Transverse colon (tissue), 4 donors: ENCODE measurements around the gene CLDN11.

Experiments used
- EP300 ChIP-seq: sonication (generic); formaldehyde crosslinking; IDR thresholded peaks from one replicate; pipeline ENCODE4 v1.6.1; 2017; ENCODE audit warnings: antibody characterized with exemption, low read depth
- POLR2A ChIP-seq: fragments of 450-650 bp; IDR thresholded peaks from one replicate; pipeline ENCODE4 v1.6.1; 2016; ENCODE audit warnings: antibody characterized with exemption, mild to moderate bottlenecking, moderate library complexity
- POLR2AphosphoS5 ChIP-seq, 3 donors: sonication (generic); formaldehyde crosslinking; IDR thresholded peaks; one replicate each; pipeline ENCODE4 v1.6.1; 2016; ENCODE audit warnings: antibody characterized with exemption in 3 of 3
- TF ChIP-seq, protein P1 (sequence below), 5 experiments: fragments of 200-600 bp in 3 of 5; fragments of 450-650 bp in 2 of 5; sonication (generic) in 3 of 5; IDR thresholded peaks; 1 replicate in 2 of 5; 2 replicates in 3 of 5; pipeline ENCODE4 v1.5.1; 2016 to 2017; ENCODE audit warnings: antibody characterized with exemption in 5 of 5, inconsistent platforms in 3 of 5, mild to moderate bottlenecking in 2 of 5, moderate library complexity in 1 of 5

DNA sequence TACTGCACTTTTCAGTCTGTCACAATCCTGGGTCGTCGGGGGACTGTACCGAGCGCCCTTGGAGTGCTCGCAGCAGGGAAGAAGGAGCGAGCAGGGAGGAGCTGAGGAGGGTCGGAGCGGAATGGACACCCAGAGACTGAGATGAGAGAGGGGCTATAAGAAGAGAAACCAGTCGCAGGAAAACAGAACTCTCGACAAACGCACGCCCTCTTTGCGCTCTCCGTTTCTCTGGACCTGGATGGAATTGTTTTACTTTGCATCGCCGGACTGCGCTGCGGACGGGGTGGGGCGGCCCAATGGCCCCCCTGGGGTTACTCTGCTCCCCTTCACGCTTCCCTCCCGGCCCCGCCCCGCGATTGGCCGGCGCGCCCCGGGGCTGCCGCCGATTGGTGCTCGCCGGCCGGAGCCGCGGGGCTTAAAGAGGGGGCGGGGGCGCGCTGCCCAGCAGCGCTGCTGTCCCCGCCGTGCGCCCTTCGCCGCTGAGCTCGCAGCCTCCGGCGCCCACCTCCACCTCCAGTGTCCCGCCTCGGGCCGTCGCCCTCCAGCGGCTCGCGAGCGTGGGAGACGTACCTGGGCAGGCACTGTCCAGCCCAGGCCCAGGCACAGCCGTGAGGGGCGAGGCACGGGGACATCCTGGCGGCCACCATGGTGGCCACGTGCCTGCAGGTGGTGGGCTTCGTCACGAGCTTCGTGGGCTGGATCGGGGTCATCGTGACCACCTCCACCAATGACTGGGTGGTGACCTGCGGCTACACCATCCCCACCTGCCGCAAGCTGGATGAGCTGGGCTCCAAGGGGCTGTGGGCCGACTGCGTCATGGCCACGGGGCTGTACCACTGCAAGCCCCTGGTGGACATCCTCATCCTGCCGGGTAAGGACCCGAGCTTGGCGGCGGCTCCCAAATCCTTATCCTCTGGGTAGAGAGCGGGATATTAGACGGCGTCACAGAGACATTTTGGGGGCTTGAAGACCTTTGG is at the start of gene CLDN11:
- TF ChIP-seq, protein P1, sequence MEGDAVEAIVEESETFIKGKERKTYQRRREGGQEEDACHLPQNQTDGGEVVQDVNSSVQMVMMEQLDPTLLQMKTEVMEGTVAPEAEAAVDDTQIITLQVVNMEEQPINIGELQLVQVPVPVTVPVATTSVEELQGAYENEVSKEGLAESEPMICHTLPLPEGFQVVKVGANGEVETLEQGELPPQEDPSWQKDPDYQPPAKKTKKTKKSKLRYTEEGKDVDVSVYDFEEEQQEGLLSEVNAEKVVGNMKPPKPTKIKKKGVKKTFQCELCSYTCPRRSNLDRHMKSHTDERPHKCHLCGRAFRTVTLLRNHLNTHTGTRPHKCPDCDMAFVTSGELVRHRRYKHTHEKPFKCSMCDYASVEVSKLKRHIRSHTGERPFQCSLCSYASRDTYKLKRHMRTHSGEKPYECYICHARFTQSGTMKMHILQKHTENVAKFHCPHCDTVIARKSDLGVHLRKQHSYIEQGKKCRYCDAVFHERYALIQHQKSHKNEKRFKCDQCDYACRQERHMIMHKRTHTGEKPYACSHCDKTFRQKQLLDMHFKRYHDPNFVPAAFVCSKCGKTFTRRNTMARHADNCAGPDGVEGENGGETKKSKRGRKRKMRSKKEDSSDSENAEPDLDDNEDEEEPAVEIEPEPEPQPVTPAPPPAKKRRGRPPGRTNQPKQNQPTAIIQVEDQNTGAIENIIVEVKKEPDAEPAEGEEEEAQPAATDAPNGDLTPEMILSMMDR (IDR thresholded peaks at IDR 0.05) = no peak
- TF ChIP-seq POLR2AphosphoS5 (IDR thresholded peaks at IDR 0.05) = peak in 1 of 3 donors; percentile 10
- TF ChIP-seq POLR2A = no peak
- TF ChIP-seq EP300 = no peak
